Measurements from ENCODE around the gene CALHM3. TPM values are rescaled to one million over a fixed set of nuclear protein-coding genes. Genes with fewer than 3 reads are reported as not detected.
A peak's percentile ranks its signal among the peaks of the same experiment; 100 is the strongest.

Gene CALHM3
- total and polyA plus RNA-seq, 2 of the 13 experiments (the other 11 are each of a cell fraction or from before 2014, with no cell fraction given) = not detected

DNA sequence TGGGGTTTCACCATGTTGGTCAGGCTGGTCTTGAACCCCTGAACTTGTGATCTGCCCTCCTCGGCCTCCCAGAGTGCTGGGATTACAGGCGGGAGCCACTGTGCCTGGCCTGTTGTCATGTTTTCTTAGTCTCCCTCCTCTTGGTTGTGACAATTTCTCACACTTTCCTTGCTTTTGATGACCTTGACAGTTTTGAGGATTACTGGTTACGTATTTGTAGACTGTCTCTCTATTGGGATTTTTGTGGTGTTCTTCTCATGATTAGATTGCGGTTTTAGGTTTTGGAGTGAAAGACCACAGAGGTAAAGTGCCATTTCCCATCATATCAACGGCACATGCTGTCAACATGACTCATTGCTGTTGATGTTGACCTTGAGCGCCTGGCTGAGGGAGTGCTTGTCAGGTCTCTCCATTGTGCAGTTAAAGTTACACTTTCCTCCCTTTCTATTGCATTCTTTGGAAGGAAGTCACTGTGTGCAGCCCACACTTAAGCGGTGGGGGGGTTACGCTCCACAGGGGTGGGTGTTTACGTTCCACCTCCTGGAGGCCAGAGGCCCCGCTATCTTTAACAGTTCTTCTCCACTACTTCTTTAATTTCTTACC, 25.2 kb upstream of the CALHM3 start (continued):
- TF ChIP-seq FOSL1 (CRISPR knock-in tag; IDR thresholded peaks at IDR 0.05; ENCODE audit: borderline replicate concordance) (peak; percentile 94), CHCHD3 (CRISPR knock-in tag; IDR thresholded peaks at IDR 0.05) (no peak), HDAC1 (CRISPR knock-in tag; IDR thresholded peaks at IDR 0.05) (peak; percentile 66; the same call in 1 of the 2 replicates), FOXJ3 (CRISPR knock-in tag; IDR thresholded peaks at IDR 0.05; ENCODE audit: borderline replicate concordance) (peak; percentile 42; the same call in 1 of the 2 replicates), SIX4 (CRISPR knock-in tag; IDR thresholded peaks at IDR 0.05) (0 out of 2 replicates have a peak, but pooled peaks have one; percentile 32), SYNCRIP (IDR thresholded peaks at IDR 0.05; ENCODE audit: insufficient read depth, low read depth, low read length) (no peak), RARA (CRISPR knock-in tag; IDR thresholded peaks at IDR 0.05) (peak; percentile 85), NCOA2 (CRISPR knock-in tag; IDR thresholded peaks at IDR 0.05) (peak; percentile 64), JARID2 (CRISPR knock-in tag; IDR thresholded peaks at IDR 0.05; ENCODE audit: insufficient replicate concordance) (no peak), ZNF331 (CRISPR knock-in tag; IDR thresholded peaks at IDR 0.05) (peak; percentile 73), ZNF503 (CRISPR knock-in tag; IDR thresholded peaks at IDR 0.05) (peak; percentile 53; the same call in 1 of the 2 replicates), PATZ1 (CRISPR knock-in tag; IDR thresholded peaks at IDR 0.05) (peak; percentile 93), ZNF747 (CRISPR knock-in tag; IDR thresholded peaks at IDR 0.05; ENCODE audit: borderline replicate concordance) (no peak), RXRB (CRISPR knock-in tag; IDR thresholded peaks at IDR 0.05; ENCODE audit: borderline replicate concordance) (peak; percentile 81), ZNF800 (CRISPR knock-in tag; IDR thresholded peaks at IDR 0.05) (0 out of 2 replicates have a peak, but pooled peaks have one; percentile 62), WIZ (CRISPR knock-in tag; IDR thresholded peaks at IDR 0.05) (no peak), ZNF20 (CRISPR knock-in tag; IDR thresholded peaks at IDR 0.05) (no peak), ZSCAN29 (CRISPR knock-in tag; conservative IDR thresholded peaks at IDR 0.05) (no peak), SAP130 (CRISPR knock-in tag; IDR thresholded peaks at IDR 0.05; ENCODE audit: low read depth) (peak; percentile 92), ZNF552 (CRISPR knock-in tag; IDR thresholded peaks at IDR 0.05; ENCODE audit: borderline replicate concordance) (no peak), MIXL1 (CRISPR knock-in tag; IDR thresholded peaks at IDR 0.05) (peak; percentile 60; the same call in 1 of the 2 replicates), THAP11 (CRISPR knock-in tag; IDR thresholded peaks at IDR 0.05) (peak; percentile 52), ZNF343 (CRISPR knock-in tag; IDR thresholded peaks at IDR 0.05) (no peak), ESRRA (CRISPR knock-in tag; IDR thresholded peaks at IDR 0.05; ENCODE audit: low read depth) (peak; percentile 37; the same call in 1 of the 2 replicates)
- TF ChIP-seq, protein P1, sequence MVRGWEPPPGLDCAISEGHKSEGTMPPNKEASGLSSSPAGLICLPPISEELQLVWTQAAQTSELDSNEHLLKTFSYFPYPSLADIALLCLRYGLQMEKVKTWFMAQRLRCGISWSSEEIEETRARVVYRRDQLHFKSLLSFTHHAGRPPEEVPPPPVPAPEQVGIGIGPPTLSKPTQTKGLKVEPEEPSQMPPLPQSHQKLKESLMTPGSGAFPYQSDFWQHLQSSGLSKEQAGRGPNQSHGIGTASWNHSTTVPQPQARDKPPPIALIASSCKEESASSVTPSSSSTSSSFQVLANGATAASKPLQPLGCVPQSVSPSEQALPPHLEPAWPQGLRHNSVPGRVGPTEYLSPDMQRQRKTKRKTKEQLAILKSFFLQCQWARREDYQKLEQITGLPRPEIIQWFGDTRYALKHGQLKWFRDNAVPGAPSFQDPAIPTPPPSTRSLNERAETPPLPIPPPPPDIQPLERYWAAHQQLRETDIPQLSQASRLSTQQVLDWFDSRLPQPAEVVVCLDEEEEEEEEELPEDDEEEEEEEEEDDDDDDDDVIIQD (CRISPR knock-in tag; IDR thresholded peaks at IDR 0.05; ENCODE audit: low read depth) = 0 out of 2 replicates have a peak, but pooled peaks have one; percentile 30
